Measurements from ENCODE around the gene EYS.
"Not testable (repeated sequence)": the region's sequence is repeated elsewhere in the genome, so short reads cannot be mapped to it uniquely, and the experiment has no call there.

EYS gene

GRCh38 chr6:65452333-65452732, 254.7 kb downstream of the EYS start:
- no peak for DNase-seq (ENCODE audit: low read depth)

- DNase-seq (ENCODE audit: low read depth), result peak; percentile 1
Measured at GRCh38 chr6:65450451-65450850, 256.6 kb downstream of the EYS start.

- no peak for DNase-seq (ENCODE audit: low read depth)
Measured at GRCh38 chr6:65449926-65450325, 257.1 kb downstream of the EYS start.

- DNase-seq (ENCODE audit: low read depth), result no peak
Measured at GRCh38 chr6:65448866-65449265, 258.2 kb downstream of the EYS start.

- no peak for DNase-seq (ENCODE audit: low read depth)
Measured at GRCh38 chr6:65436281-65436680, 270.7 kb downstream of the EYS start.

DNA sequence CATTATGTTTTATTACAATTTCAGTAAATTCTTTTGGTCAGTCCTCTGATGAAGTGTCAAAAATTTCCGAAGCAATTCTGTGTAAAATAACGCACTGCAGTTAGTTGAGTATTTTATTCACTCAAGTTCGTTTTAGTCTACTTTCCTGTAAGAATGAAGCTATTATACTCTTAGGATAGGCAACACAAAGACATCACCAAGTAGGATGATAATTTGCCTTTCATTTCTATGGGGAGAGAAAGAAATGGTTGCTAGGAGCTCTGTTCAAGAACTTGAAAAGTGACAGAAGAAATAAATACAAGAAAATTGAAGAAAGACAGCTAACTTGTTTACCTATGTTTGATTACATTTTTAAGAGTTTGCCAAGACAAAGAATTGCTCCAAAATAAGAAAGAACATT, 290.4 kb downstream of the EYS start:
- no peak for DNase-seq (ENCODE audit: low read depth)

- no peak for DNase-seq (ENCODE audit: low read depth)
Measured at GRCh38 chr6:65410309-65410708, 296.7 kb downstream of the EYS start.

GRCh38 chr6:65402564-65402963, 304.5 kb downstream of the EYS start:
- DNase-seq (ENCODE audit: low read depth), result no peak

DNA sequence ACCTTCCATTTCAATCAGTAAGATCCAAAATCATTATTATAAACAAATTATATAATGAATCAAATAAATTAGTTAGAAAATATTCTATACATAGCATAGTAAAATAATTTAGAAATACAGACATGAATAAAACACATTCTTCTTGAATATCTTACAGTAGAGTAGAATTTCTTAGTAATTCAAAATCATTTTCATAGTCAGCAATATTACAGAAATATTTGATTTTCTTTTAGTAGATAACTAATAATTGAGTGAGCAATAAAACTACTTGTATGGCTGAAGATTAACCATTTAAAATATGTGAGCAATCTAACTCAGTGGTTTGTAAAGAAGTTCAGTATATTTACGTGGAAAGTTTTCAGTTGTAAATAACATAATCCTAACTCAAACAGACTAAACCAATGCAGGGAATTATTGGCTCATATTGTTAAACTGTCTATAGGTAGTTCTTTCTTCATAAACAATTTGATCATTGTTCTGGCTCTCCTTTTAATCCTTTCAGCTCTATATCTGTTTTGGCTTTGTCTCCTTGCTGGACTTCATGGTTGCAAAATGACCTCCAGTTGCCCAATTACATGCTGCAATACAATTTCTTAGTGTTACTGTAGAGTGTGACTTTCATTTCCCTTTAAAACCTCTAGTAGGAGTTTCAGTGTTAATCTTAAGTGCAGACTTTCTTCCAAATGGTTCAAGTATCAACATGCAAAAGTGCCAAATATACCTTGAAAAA, 307.5 kb downstream of the EYS start:
- no peak for DNase-seq (ENCODE audit: low read depth)

GRCh38 chr6:65398851-65399250, 308.2 kb downstream of the EYS start:
- no peak for DNase-seq (ENCODE audit: low read depth)

DNA sequence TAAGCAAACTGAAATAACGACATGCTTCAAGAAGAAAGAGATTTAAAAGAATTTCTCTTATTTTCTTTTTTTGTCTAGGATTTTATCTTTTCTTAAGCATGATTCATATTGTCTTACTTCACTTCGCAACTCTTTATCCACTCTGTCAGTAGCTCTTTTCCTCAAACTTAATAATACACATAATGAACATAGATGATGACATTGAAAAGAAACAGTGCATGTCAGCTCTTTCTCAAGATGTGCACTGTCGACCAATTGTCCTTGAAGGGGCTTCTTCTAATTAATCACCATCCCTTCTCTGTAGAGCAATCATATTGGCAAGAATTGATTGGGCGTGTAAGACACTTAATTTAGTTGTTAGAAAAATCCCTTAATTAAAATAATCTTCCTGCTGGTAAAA, 356.5 kb downstream of the EYS start:
- no peak for DNase-seq (ENCODE audit: low read depth)

DNA sequence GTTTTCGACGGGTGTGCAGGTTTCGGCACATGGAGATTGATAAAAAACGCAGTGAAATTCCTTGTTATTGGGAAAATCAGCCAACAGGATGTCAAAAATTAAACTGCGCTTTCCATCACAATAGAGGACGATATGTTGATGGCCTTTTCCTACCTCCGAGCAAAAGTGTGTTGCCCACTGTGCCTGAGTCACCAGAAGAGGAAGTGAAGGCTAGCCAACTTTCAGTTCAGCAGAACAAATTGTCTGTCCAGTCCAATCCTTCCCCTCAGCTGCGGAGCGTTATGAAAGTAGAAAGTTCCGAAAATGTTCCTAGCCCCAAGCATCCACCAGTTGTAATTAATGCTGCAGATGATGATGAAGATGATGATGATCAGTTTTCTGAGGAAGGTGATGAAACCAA, 404.4 kb downstream of the EYS start:
- not testable (repeated sequence) for DNase-seq (ENCODE audit: low read depth)

- DNase-seq (ENCODE audit: low read depth), result no peak
Measured at GRCh38 chr6:65299236-65299635, 407.8 kb downstream of the EYS start.

- DNase-seq (ENCODE audit: low read depth), result no peak
Measured at GRCh38 chr6:65295812-65296211, 411.2 kb downstream of the EYS start.

DNA sequence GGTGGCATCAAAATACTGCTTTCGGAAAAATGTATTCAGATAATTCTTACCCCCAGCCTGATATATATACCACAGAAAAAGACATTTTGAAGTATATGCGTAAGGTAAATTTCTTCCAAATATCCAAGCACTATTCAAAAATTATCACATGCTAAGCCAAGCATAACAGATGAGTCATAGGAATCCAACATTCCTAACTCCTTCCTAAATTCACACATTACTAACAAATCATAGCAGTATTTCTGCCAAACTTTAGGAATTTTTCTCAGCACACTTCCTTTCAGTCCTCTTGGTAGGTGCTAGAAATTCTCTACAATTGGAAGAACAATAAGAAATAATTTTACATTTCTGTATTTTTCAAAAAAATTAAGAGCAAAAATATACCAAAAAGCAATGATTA, 417.5 kb downstream of the EYS start:
- DNase-seq (ENCODE audit: low read depth), result no peak

DNA sequence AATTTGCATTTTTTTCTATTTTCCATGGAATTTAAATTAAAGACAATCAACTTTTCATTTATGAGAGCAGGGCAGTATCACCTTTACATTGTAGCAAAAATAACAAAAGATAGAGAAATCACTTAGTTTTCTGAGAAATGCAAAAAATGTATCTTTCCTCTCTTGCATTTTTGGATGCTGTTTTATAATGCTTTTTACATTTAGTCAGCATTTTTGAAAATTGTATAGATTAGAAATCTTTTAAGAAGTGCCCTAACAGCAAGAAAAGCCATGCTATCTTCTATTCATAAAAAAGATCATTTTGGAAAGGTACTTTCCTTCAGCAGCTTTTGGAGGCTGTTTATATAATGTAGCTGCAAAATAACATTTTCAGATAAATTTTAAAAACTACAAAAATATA, 421.8 kb downstream of the EYS start:
- DNase-seq (ENCODE audit: low read depth), result no peak

GRCh38 chr6:65280060-65280459, 427.0 kb downstream of the EYS start:
- no peak for DNase-seq (ENCODE audit: low read depth)

DNA sequence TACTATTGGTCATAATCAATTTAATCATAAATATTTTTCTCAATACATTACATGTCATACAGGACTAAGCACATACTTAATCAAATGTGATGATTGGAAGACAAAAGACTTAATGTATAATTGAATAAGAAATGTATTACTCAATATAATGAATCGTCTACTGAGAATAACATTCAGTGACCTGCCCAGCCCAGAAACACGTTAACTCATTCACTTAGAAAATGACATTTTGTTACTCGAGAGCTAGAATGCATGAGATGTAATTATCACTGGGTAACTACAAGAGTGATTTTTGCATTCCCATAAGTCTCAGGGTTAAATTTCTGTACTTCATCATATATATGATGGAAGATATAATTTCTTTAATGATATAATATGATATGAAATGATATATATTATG, 444.8 kb downstream of the EYS start:
- DNase-seq (ENCODE audit: low read depth), result no peak

DNA sequence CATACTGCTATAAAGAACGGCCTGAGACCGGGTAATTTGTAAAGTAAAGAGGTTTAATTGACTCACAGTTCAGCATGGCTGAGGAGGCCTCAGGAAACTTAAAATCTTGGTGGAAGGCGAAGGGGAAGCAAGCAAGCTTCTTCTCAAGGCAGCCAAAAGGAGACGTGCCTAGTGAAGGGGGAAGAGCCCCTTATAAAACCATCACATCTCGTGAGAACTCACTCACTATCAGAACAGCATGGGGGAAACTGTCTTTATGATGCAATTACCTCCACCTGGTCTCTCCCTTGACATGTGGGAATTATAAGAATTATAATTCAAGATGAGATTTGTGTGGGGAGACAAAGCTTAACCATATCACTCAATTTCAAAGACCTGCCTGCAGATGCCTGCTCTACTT, 447.0 kb downstream of the EYS start:
- DNase-seq (ENCODE audit: low read depth), result no peak

DNA sequence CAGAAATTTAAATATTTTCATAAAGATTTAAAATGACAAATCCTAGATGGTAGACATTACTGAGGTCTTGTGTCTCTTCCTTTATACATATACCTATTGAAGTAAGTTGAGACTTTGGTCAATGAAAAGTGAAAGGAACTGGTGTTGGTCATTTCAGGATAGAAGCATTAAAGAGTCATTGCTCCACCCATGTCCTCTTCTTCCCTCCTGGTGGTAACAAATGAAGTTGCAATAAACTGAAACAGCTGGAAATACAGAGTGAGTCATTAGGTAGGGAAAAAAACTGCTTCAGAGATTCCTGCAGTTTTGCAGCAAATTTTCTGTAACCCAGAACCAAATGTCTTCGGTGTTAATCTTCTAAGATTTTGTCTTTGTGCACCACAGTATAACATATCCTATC, 448.0 kb downstream of the EYS start:
- DNase-seq (ENCODE audit: low read depth), result no peak

DNA sequence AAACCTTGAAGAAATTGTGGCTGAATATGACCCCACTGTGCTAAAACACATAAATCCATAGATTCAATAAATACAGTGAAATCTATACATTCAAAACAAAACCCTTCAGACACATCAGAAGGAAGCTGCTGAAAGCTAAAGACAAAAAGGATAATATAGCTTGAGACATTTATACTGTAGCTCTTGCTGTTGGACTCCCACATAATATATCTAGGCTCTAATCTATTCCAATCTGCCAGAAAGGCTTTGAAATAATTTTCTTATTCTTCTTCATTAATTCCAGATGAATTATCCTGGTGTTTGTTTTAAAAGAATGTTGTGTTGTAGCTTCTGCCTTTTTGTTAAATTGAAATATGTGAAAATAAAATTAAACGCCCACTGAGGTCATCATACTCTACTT, 454.0 kb downstream of the EYS start:
- no peak for DNase-seq (ENCODE audit: low read depth)

DNA sequence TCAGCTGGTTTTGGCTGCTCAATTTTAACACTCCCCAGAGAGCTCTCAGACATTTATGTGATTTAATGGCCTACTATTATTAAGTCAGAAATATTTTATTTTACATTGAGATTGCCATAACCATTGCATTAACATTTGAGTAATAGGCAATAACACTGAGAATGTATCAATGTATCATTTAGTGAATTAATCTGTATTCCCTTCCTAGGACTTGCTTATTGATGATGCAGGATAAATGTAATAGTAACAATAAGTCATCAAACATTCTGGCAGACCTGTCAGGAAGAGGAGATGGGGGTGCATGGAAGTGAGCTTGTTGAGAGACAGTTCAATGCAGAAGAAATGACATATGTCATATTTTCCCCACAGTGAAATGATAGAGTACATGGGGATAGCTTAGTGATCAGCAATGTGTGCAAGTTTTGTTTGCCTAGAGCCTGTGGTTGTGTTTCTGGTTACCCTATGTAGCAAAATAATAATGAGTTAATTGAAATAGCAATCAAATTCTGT, 458.9 kb downstream of the EYS start:
- no peak for DNase-seq (ENCODE audit: low read depth)

GRCh38 chr6:65231616-65232015, 475.4 kb downstream of the EYS start:
- no peak for DNase-seq (ENCODE audit: low read depth)

GRCh38 chr6:65229825-65230224, 477.2 kb downstream of the EYS start:
- DNase-seq (ENCODE audit: low read depth), result no peak
